ENCODE results near the gene MITF.
"Not testable (repeated sequence)": the region's sequence is repeated elsewhere in the genome, so short reads cannot be mapped to it uniquely, and the experiment has no call there.

The MITF gene

GRCh38 chr3:69901802-69902201 lies 162.5 kb downstream of the MITF start:
- Histone ChIP-seq H3K27ac (no peak overlapping the region), H3K9me3 (ENCODE audit: low read depth, low read length) (no peaks in the 10 kb centered on the region), H3K36me3 (ENCODE audit: insufficient read depth, low read length) (no peaks in the 10 kb centered on the region), H3K9ac (ENCODE audit: insufficient read length) (no peak overlapping the region), H3K4me3 (no peak overlapping the region)
- no peak for DNase-seq (ENCODE audit: low read depth, low spot score)
- TF ChIP-seq EZH2 (IDR thresholded peaks at IDR 0.05), result no peak
- no peak for TF ChIP-seq POLR2AphosphoS5 (IDR thresholded peaks at IDR 0.05; ENCODE audit: borderline replicate concordance, low read depth, low read length)

GRCh38 chr3:69902386-69902785 lies 163.1 kb downstream of the MITF start:
- no peak overlapping the region for H3K27ac ChIP-seq
- no peak for TF ChIP-seq POLR2AphosphoS5 (IDR thresholded peaks at IDR 0.05; ENCODE audit: borderline replicate concordance, low read depth, low read length)
- no peak for TF ChIP-seq EZH2 (IDR thresholded peaks at IDR 0.05)
- no peak for TF ChIP-seq FOXP2 (optimal IDR thresholded peaks at IDR 0.05; ENCODE audit: control extremely low read depth, extremely low read length, insufficient read depth)
- no peak for DNase-seq (ENCODE audit: low read depth, low spot score)

GRCh38 chr3:69906351-69906966 lies 167.2 kb downstream of the MITF start:
- no peaks in the 10 kb centered on the region for H3K9me3 ChIP-seq (ENCODE audit: low read depth, low read length)
- DNase-seq (ENCODE audit: low read depth, low spot score), result no peak
- H3K27ac ChIP-seq, result no peak overlapping the region
- H3K9ac ChIP-seq (ENCODE audit: insufficient read length), result no peak overlapping the region
- H3K36me3 ChIP-seq (ENCODE audit: insufficient read depth, low read length), result no peaks in the 10 kb centered on the region
- no peak overlapping the region for H3K4me3 ChIP-seq
- TF ChIP-seq POLR2AphosphoS5 (IDR thresholded peaks at IDR 0.05; ENCODE audit: borderline replicate concordance, low read depth, low read length) (no peak), FOXP2 (optimal IDR thresholded peaks at IDR 0.05; ENCODE audit: control extremely low read depth, extremely low read length, insufficient read depth) (no peak), EZH2 (IDR thresholded peaks at IDR 0.05) (no peak)

More at GRCh38 chr3:69902386-69902785, 163.1 kb downstream of the MITF start:
- no peak overlapping the region for H3K4me3 ChIP-seq
- no peak overlapping the region for H3K9ac ChIP-seq (ENCODE audit: insufficient read length)
- H3K36me3 ChIP-seq (ENCODE audit: insufficient read depth, low read length), result no peaks in the 10 kb centered on the region
- no peaks in the 10 kb centered on the region for H3K9me3 ChIP-seq (ENCODE audit: low read depth, low read length)

GRCh38 chr3:69907554-69907953 lies 168.3 kb downstream of the MITF start:
- Histone ChIP-seq H3K4me3 (no peak overlapping the region), H3K27ac (no peak overlapping the region), H3K9me3 (ENCODE audit: low read depth, low read length) (no peaks in the 10 kb centered on the region), H3K9ac (ENCODE audit: insufficient read length) (no peak overlapping the region), H3K36me3 (ENCODE audit: insufficient read depth, low read length) (no peaks in the 10 kb centered on the region)
- TF ChIP-seq POLR2AphosphoS5 (IDR thresholded peaks at IDR 0.05; ENCODE audit: borderline replicate concordance, low read depth, low read length), result no peak
- no peak for TF ChIP-seq FOXP2 (optimal IDR thresholded peaks at IDR 0.05; ENCODE audit: control extremely low read depth, extremely low read length, insufficient read depth)
- TF ChIP-seq EZH2 (IDR thresholded peaks at IDR 0.05), result no peak
- no peak for DNase-seq (ENCODE audit: low read depth, low spot score)

- H3K9me3 ChIP-seq (ENCODE audit: low read depth, low read length); H3K9ac ChIP-seq (ENCODE audit: insufficient read length); H3K36me3 ChIP-seq (ENCODE audit: insufficient read depth, low read length); H3K4me3 ChIP-seq; DNase-seq (ENCODE audit: low read depth, low spot score); H3K27ac ChIP-seq: not testable (repeated sequence)
Measured at GRCh38 chr3:69909859-69910258, 170.6 kb downstream of the MITF start.

GRCh38 chr3:69913422-69913821 lies 174.2 kb downstream of the MITF start:
- H3K4me3 ChIP-seq, result no peak overlapping the region
- no peak for TF ChIP-seq POLR2AphosphoS5 (IDR thresholded peaks at IDR 0.05; ENCODE audit: borderline replicate concordance, low read depth, low read length)
- TF ChIP-seq EZH2 (IDR thresholded peaks at IDR 0.05), result no peak
- TF ChIP-seq FOXP2 (optimal IDR thresholded peaks at IDR 0.05; ENCODE audit: control extremely low read depth, extremely low read length, insufficient read depth), result no peak
- no peak for DNase-seq (ENCODE audit: low read depth, low spot score)
- H3K36me3 ChIP-seq (ENCODE audit: insufficient read depth, low read length), result no peaks in the 10 kb centered on the region
- H3K9ac ChIP-seq (ENCODE audit: insufficient read length), result no peak overlapping the region
- H3K9me3 ChIP-seq (ENCODE audit: low read depth, low read length), result no peaks in the 10 kb centered on the region
- no peak overlapping the region for H3K27ac ChIP-seq

GRCh38 chr3:69914395-69914794 lies 175.1 kb downstream of the MITF start:
- TF ChIP-seq FOXP2 (optimal IDR thresholded peaks at IDR 0.05; ENCODE audit: control extremely low read depth, extremely low read length, insufficient read depth) (no peak), POLR2AphosphoS5 (IDR thresholded peaks at IDR 0.05; ENCODE audit: borderline replicate concordance, low read depth, low read length) (no peak)
- H3K9ac ChIP-seq (ENCODE audit: insufficient read length), result no peak overlapping the region
- no peak for DNase-seq (ENCODE audit: low read depth, low spot score)
- H3K27ac ChIP-seq, result no peak overlapping the region
- H3K4me3 ChIP-seq, result no peak overlapping the region
- H3K36me3 ChIP-seq (ENCODE audit: insufficient read depth, low read length), result no peaks in the 10 kb centered on the region
- H3K9me3 ChIP-seq (ENCODE audit: low read depth, low read length), result no peaks in the 10 kb centered on the region

GRCh38 chr3:69915726-69916125 lies 176.5 kb downstream of the MITF start:
- H3K4me3 ChIP-seq, result no peak overlapping the region
- H3K9ac ChIP-seq (ENCODE audit: insufficient read length), result no peak overlapping the region
- H3K27ac ChIP-seq, result no peak overlapping the region
- TF ChIP-seq EZH2 (IDR thresholded peaks at IDR 0.05) (no peak), FOXP2 (optimal IDR thresholded peaks at IDR 0.05; ENCODE audit: control extremely low read depth, extremely low read length, insufficient read depth) (no peak), POLR2AphosphoS5 (IDR thresholded peaks at IDR 0.05; ENCODE audit: borderline replicate concordance, low read depth, low read length) (no peak)
- no peaks in the 10 kb centered on the region for H3K36me3 ChIP-seq (ENCODE audit: insufficient read depth, low read length)
- no peak for DNase-seq (ENCODE audit: low read depth, low spot score)
- no peaks in the 10 kb centered on the region for H3K9me3 ChIP-seq (ENCODE audit: low read depth, low read length)

GRCh38 chr3:69920009-69920408 lies 180.7 kb downstream of the MITF start:
- H3K27ac ChIP-seq; H3K9ac ChIP-seq (ENCODE audit: insufficient read length); H3K9me3 ChIP-seq (ENCODE audit: low read depth, low read length); DNase-seq (ENCODE audit: low read depth, low spot score); H3K36me3 ChIP-seq (ENCODE audit: insufficient read depth, low read length); H3K4me3 ChIP-seq: not testable (repeated sequence)
